Measurements from ENCODE around the gene ZNF302. TPM values are rescaled to one million over a fixed set of nuclear protein-coding genes. Genes with fewer than 3 reads are reported as not detected.

Gene ZNF302
- total and polyA plus RNA-seq, 4 donors = 5.8 to 18.6 (median 13.6) TPM

DNA sequence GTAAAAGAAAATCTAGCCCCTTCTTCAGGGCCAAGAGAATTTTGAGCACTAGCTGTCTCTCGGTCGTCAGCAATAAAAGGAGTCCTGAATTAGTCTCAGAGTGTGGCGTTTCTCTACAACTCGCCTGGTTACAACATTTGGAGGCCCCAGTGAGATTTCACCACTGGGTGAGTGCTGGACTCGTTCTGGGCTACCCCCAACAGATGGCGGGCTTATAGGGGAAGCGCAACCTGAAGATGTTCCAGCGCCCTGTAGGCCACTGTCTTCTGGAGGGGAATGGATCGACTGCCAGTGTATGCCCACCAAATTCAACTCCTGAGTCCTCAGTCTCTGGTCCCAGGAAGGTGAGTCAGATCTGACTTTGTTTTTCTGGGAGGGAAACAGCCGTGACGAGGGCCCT lies 44.9 kb downstream of the ZNF302 start:
- TF ChIP-seq EGR1 (IDR thresholded peaks at IDR 0.05; ENCODE audit: low read depth in 2 of 2) (no peak), GABPA (IDR thresholded peaks at IDR 0.05 in 1 of 2, conservative IDR thresholded peaks at IDR 0.05 in 1 of 2) (no peak), NR2F2 (IDR thresholded peaks at IDR 0.05) (no peak), TAF1 (conservative IDR thresholded peaks at IDR 0.05) (no peak), FOXA2 (IDR thresholded peaks at IDR 0.05) (no peak), RXRA (IDR thresholded peaks at IDR 0.05) (no peak), HNF4A (conservative IDR thresholded peaks at IDR 0.05) (no peak), FOXA1 (IDR thresholded peaks at IDR 0.05) (no peak), RAD21 (IDR thresholded peaks at IDR 0.05) (no peak), SP1 (IDR thresholded peaks at IDR 0.05) (no peak), HNF4G (IDR thresholded peaks at IDR 0.05) (no peak), JUND (IDR thresholded peaks at IDR 0.05) (no peak)
- TF ChIP-seq, protein P1, sequence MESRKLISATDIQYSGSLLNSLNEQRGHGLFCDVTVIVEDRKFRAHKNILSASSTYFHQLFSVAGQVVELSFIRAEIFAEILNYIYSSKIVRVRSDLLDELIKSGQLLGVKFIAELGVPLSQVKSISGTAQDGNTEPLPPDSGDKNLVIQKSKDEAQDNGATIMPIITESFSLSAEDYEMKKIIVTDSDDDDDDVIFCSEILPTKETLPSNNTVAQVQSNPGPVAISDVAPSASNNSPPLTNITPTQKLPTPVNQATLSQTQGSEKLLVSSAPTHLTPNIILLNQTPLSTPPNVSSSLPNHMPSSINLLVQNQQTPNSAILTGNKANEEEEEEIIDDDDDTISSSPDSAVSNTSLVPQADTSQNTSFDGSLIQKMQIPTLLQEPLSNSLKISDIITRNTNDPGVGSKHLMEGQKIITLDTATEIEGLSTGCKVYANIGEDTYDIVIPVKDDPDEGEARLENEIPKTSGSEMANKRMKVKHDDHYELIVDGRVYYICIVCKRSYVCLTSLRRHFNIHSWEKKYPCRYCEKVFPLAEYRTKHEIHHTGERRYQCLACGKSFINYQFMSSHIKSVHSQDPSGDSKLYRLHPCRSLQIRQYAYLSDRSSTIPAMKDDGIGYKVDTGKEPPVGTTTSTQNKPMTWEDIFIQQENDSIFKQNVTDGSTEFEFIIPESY (IDR thresholded peaks at IDR 0.05) = no peak
- TF ChIP-seq, protein P2, sequence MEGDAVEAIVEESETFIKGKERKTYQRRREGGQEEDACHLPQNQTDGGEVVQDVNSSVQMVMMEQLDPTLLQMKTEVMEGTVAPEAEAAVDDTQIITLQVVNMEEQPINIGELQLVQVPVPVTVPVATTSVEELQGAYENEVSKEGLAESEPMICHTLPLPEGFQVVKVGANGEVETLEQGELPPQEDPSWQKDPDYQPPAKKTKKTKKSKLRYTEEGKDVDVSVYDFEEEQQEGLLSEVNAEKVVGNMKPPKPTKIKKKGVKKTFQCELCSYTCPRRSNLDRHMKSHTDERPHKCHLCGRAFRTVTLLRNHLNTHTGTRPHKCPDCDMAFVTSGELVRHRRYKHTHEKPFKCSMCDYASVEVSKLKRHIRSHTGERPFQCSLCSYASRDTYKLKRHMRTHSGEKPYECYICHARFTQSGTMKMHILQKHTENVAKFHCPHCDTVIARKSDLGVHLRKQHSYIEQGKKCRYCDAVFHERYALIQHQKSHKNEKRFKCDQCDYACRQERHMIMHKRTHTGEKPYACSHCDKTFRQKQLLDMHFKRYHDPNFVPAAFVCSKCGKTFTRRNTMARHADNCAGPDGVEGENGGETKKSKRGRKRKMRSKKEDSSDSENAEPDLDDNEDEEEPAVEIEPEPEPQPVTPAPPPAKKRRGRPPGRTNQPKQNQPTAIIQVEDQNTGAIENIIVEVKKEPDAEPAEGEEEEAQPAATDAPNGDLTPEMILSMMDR (IDR thresholded peaks at IDR 0.05; ENCODE audit: low read depth, low read length, missing input control) = no peak
- TF ChIP-seq, protein P3, sequence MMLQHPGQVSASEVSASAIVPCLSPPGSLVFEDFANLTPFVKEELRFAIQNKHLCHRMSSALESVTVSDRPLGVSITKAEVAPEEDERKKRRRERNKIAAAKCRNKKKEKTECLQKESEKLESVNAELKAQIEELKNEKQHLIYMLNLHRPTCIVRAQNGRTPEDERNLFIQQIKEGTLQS (IDR thresholded peaks at IDR 0.05) = no peak
- TF ChIP-seq, protein P4, sequence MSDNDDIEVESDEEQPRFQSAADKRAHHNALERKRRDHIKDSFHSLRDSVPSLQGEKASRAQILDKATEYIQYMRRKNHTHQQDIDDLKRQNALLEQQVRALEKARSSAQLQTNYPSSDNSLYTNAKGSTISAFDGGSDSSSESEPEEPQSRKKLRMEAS (IDR thresholded peaks at IDR 0.05) = no peak
- TF ChIP-seq, protein P5, sequence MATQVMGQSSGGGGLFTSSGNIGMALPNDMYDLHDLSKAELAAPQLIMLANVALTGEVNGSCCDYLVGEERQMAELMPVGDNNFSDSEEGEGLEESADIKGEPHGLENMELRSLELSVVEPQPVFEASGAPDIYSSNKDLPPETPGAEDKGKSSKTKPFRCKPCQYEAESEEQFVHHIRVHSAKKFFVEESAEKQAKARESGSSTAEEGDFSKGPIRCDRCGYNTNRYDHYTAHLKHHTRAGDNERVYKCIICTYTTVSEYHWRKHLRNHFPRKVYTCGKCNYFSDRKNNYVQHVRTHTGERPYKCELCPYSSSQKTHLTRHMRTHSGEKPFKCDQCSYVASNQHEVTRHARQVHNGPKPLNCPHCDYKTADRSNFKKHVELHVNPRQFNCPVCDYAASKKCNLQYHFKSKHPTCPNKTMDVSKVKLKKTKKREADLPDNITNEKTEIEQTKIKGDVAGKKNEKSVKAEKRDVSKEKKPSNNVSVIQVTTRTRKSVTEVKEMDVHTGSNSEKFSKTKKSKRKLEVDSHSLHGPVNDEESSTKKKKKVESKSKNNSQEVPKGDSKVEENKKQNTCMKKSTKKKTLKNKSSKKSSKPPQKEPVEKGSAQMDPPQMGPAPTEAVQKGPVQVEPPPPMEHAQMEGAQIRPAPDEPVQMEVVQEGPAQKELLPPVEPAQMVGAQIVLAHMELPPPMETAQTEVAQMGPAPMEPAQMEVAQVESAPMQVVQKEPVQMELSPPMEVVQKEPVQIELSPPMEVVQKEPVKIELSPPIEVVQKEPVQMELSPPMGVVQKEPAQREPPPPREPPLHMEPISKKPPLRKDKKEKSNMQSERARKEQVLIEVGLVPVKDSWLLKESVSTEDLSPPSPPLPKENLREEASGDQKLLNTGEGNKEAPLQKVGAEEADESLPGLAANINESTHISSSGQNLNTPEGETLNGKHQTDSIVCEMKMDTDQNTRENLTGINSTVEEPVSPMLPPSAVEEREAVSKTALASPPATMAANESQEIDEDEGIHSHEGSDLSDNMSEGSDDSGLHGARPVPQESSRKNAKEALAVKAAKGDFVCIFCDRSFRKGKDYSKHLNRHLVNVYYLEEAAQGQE (IDR thresholded peaks at IDR 0.05) = no peak
- Histone ChIP-seq H3K4me3 (ENCODE audit: low read depth in 1 of 3, low read length in 3 of 3) (no peak overlapping the region), H3K36me3 (ENCODE audit: control insufficient read depth in 4 of 4, insufficient read depth in 3 of 4, low read depth in 1 of 4, low read length in 3 of 4) (no peaks in the 10 kb centered on the region), H3K4me1 (ENCODE audit: control insufficient read depth in 4 of 4, insufficient read depth in 4 of 4, low read length in 3 of 4) (no peaks in the 10 kb centered on the region), H3K9me3 (ENCODE audit: control insufficient read depth in 4 of 4, low read length in 3 of 4) (no peaks in the 10 kb centered on the region), H3K27ac (ENCODE audit: low read depth in 1 of 2, low read length in 2 of 2) (no peak overlapping the region), H3K27me3 (ENCODE audit: control insufficient read depth in 4 of 4, insufficient read depth in 4 of 4, low read length in 3 of 4) (no peaks in the 10 kb centered on the region), H3K9ac (ENCODE audit: low read depth in 1 of 2, low read length in 2 of 2) (no peak overlapping the region)
- no peak for DNase-seq (ENCODE audit: low spot score)
- WGBS = 60% methylated on average over 11 of the region's 11 CpGs

DNA sequence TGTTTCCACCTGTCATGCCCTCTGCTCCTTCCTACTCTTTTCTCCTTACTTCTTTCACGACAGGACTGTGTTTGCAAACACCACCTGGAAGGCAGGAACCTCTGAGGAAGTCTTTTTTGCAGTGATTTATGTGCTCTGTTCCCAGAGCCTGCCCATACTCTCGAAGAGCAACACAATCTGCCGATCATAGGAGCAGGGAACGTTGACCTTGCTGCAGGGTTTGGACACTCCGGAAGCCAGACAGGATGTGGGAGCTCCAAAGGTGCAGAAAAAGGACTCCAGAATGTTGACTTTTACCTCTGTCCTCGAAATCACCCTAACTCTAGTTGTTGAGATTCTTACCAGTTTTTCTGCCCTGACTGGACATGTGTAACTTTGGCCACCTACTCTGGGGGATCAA lies 47.9 kb downstream of the ZNF302 start:
- Histone ChIP-seq H3K27me3 (ENCODE audit: control insufficient read depth in 4 of 4, insufficient read depth in 4 of 4, low read length in 3 of 4) (no peaks in the 10 kb centered on the region), H3K4me1 (ENCODE audit: control insufficient read depth in 4 of 4, insufficient read depth in 4 of 4, low read length in 3 of 4) (no peaks in the 10 kb centered on the region), H3K36me3 (ENCODE audit: control insufficient read depth in 4 of 4, insufficient read depth in 3 of 4, low read depth in 1 of 4, low read length in 3 of 4) (no peaks in the 10 kb centered on the region), H3K9me3 (ENCODE audit: control insufficient read depth in 4 of 4, low read length in 3 of 4) (no peaks in the 10 kb centered on the region), H3K27ac (ENCODE audit: low read depth in 1 of 2, low read length in 2 of 2) (no peak overlapping the region), H3K4me3 (ENCODE audit: low read depth in 1 of 3, low read length in 3 of 3) (no peak overlapping the region), H3K9ac (ENCODE audit: low read depth in 1 of 2, low read length in 2 of 2) (no peak overlapping the region)
- 39% methylated on average over 6 of the region's 6 CpGs for WGBS
- no peak for DNase-seq (ENCODE audit: low spot score)
- TF ChIP-seq GABPA (IDR thresholded peaks at IDR 0.05 in 1 of 2, conservative IDR thresholded peaks at IDR 0.05 in 1 of 2) (no peak), EGR1 (IDR thresholded peaks at IDR 0.05; ENCODE audit: low read depth in 2 of 2) (no peak), RAD21 (IDR thresholded peaks at IDR 0.05) (no peak), HNF4G (IDR thresholded peaks at IDR 0.05) (no peak), FOXA1 (IDR thresholded peaks at IDR 0.05) (no peak), JUND (IDR thresholded peaks at IDR 0.05) (no peak), FOXA2 (IDR thresholded peaks at IDR 0.05) (no peak), RXRA (IDR thresholded peaks at IDR 0.05) (no peak), NR2F2 (IDR thresholded peaks at IDR 0.05) (no peak), HNF4A (conservative IDR thresholded peaks at IDR 0.05) (no peak)
- TF ChIP-seq, protein P2 (IDR thresholded peaks at IDR 0.05; ENCODE audit: low read depth, low read length, missing input control) = no peak
- TF ChIP-seq, protein P4 (IDR thresholded peaks at IDR 0.05) = no peak
- TF ChIP-seq, protein P5 (IDR thresholded peaks at IDR 0.05) = no peak
